ENCODE measurements around the gene NAT10. TPM values are rescaled to one million over a fixed set of nuclear protein-coding genes. Genes with fewer than 3 reads are reported as not detected.

The NAT10 gene
- total and polyA plus RNA-seq, 2 donors from 2014 or later, result 24.1 to 43.1 TPM

DNA sequence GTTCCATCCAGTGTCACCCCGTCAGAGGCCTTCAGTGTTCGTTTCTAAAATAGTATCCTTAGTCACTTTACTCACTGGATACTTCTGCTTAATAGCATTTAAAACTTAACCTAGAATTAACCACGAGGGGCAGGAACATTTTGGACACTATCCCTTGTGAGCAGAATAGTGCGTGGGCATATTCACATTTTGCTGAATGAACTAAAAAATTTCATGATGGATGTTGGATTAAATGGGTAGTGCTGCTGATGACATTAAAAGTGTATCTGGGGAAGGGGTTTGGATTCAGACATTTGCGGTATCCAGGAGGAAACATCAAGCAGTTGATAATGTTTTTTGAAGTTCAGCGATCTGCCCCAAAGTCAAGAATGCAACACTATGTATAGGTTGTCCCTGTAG, 750 bp upstream of the NAT10 start:
- Histone ChIP-seq H3K4me1 (ENCODE audit: control insufficient read depth in 2 of 3, insufficient read depth in 2 of 3, low read depth in 1 of 3, low read length in 3 of 3) (peaks cover 0 to 8% (median 6%) of the 10 kb centered on the region in 3 donors), H3K9ac (ENCODE audit: low read length in 3 of 3) (peak overlapping the region; percentile 93 to 99 (median 97)), H3K4me3 (ENCODE audit: low read length in 3 of 3) (peak overlapping the region; percentile 95 to 98 (median 95)), H3K27me3 (ENCODE audit: control insufficient read depth, insufficient read depth, low read length) (no peaks in the 10 kb centered on the region), H3K9me3 (ENCODE audit: control insufficient read depth in 2 of 3, insufficient read depth in 1 of 3, low read length in 3 of 3) (no peaks in the 10 kb centered on the region), H3K36me3 (ENCODE audit: control insufficient read depth in 2 of 3, insufficient read depth in 3 of 3, low read length in 3 of 3) (peaks cover 10 to 26% (median 10%) of the 10 kb centered on the region in 3 donors), H3K27ac (ENCODE audit: low read depth in 2 of 2, low read length in 2 of 2) (peak overlapping the region; percentile 89 to 93)
- FAIRE-seq (no peak), DNase-seq (no peak)
- intact Hi-C loops (cut with DNase I), result no loop called here
- TF ChIP-seq, protein P1, sequence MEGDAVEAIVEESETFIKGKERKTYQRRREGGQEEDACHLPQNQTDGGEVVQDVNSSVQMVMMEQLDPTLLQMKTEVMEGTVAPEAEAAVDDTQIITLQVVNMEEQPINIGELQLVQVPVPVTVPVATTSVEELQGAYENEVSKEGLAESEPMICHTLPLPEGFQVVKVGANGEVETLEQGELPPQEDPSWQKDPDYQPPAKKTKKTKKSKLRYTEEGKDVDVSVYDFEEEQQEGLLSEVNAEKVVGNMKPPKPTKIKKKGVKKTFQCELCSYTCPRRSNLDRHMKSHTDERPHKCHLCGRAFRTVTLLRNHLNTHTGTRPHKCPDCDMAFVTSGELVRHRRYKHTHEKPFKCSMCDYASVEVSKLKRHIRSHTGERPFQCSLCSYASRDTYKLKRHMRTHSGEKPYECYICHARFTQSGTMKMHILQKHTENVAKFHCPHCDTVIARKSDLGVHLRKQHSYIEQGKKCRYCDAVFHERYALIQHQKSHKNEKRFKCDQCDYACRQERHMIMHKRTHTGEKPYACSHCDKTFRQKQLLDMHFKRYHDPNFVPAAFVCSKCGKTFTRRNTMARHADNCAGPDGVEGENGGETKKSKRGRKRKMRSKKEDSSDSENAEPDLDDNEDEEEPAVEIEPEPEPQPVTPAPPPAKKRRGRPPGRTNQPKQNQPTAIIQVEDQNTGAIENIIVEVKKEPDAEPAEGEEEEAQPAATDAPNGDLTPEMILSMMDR (IDR thresholded peaks at IDR 0.05; ENCODE audit: borderline replicate concordance, extremely low read depth, insufficient read depth), result no peak

DNA sequence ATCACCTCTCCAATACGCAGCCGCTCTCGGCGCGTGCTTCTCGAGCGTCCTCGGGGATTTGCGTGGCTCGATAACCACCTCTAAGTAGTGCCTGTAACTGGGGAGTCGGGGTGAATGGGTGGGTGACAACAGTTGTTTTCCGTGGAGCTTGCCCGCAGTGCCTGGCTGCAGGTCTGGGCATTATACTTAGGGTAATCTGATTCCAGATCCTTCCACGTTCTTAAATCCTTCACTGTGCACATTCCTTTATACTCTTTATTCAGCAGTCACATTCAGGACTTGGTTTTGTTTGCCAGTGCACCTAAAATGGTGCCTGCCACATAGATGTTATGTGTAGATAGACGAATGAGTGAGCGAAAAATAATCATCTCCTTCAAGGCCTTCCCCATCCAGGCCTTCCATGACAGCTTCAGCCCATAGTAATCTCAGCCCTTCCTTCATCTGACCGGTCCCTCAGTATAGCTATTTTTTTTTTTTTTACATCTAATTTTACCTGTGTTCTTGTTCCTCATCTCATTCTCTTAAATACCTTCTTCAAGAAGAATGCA, 602 bp downstream of the NAT10 start:
- Histone ChIP-seq H3K27ac (ENCODE audit: low read depth in 2 of 2, low read length in 2 of 2) (peak overlapping the region; percentile 89 to 93), H3K9me3 (ENCODE audit: control insufficient read depth in 2 of 3, insufficient read depth in 1 of 3, low read length in 3 of 3) (no peaks in the 10 kb centered on the region), H3K36me3 (ENCODE audit: control insufficient read depth in 2 of 3, insufficient read depth in 3 of 3, low read length in 3 of 3) (peaks cover 0 to 21% (median 10%) of the 10 kb centered on the region in 3 donors), H3K4me3 (ENCODE audit: low read length in 3 of 3) (peak overlapping the region; percentile 95 to 98 (median 95)), H3K4me1 (ENCODE audit: control insufficient read depth in 2 of 3, insufficient read depth in 2 of 3, low read depth in 1 of 3, low read length in 3 of 3) (peaks cover 0 to 8% (median 6%) of the 10 kb centered on the region in 3 donors), H3K9ac (ENCODE audit: low read length in 3 of 3) (peak overlapping the region; percentile 93 to 99 (median 97)), H3K27me3 (ENCODE audit: control insufficient read depth, insufficient read depth, low read length) (no peaks in the 10 kb centered on the region)
- FAIRE-seq, result no peak
- DNase-seq, result no peak
- intact Hi-C loops (cut with DNase I), result no loop called here
- TF ChIP-seq, protein P1 (IDR thresholded peaks at IDR 0.05; ENCODE audit: borderline replicate concordance, extremely low read depth, insufficient read depth), result no peak

GRCh38 chr11:34111722-34112270, 6.4 kb downstream of the NAT10 start:
- TF ChIP-seq, protein P1 (IDR thresholded peaks at IDR 0.05; ENCODE audit: borderline replicate concordance, extremely low read depth, insufficient read depth), result no peak
- intact Hi-C loops (cut with DNase I), result no loop called here
- Histone ChIP-seq H3K9ac (ENCODE audit: low read length in 3 of 3) (no peak overlapping the region), H3K9me3 (ENCODE audit: control insufficient read depth in 2 of 3, insufficient read depth in 1 of 3, low read length in 3 of 3) (no peaks in the 10 kb centered on the region), H3K27ac (ENCODE audit: low read depth in 2 of 2, low read length in 2 of 2) (no peak overlapping the region), H3K27me3 (ENCODE audit: control insufficient read depth, insufficient read depth, low read length) (no peaks in the 10 kb centered on the region), H3K4me3 (ENCODE audit: low read length in 3 of 3) (no peak overlapping the region), H3K4me1 (ENCODE audit: control insufficient read depth in 2 of 3, insufficient read depth in 2 of 3, low read depth in 1 of 3, low read length in 3 of 3) (no peaks in the 10 kb centered on the region), H3K36me3 (ENCODE audit: control insufficient read depth in 2 of 3, insufficient read depth in 3 of 3, low read length in 3 of 3) (peaks cover 10 to 54% (median 52%) of the 10 kb centered on the region in 3 donors)
- DNase-seq (no peak), FAIRE-seq (no peak)
